Activated naive CD8-positive, alpha-beta T cell treated with anti-CD3 and anti-CD28 coated beads for 36 hours (primary cell): ENCODE measurements around the gene CAMKMT. TPM values are rescaled to one million over a fixed set of nuclear protein-coding genes. Genes with fewer than 3 reads are reported as not detected.

Source experiments
- DNase-seq: peaks from one replicate; pipeline ENCODE4 v3.0.0; 2021
- H3K27ac Mint-ChIP-seq: one replicate; pipeline ENCODE4 v1.8.0; 2022; ENCODE audit warnings: mild to moderate bottlenecking, moderate library complexity, mixed read lengths
- H3K27me3 Mint-ChIP-seq: one replicate; pipeline ENCODE4 v1.8.0; 2022; ENCODE audit warnings: mild to moderate bottlenecking, mixed read lengths
- H3K36me3 Mint-ChIP-seq: one replicate; pipeline ENCODE4 v1.8.0; 2021; ENCODE audit warnings: mild to moderate bottlenecking, mixed read lengths
- H3K4me1 Mint-ChIP-seq: one replicate; pipeline ENCODE4 v1.8.0; 2021; ENCODE audit warnings: mixed read lengths
- H3K4me3 Mint-ChIP-seq: one replicate; pipeline ENCODE4 v1.8.0; 2022; ENCODE audit warnings: mild to moderate bottlenecking, moderate library complexity, mixed read lengths
- H3K9me3 Mint-ChIP-seq: one replicate; pipeline ENCODE4 v1.8.0; 2022; ENCODE audit warnings: mixed read lengths
- total RNA-seq, 2 experiments: library from RNA; stranded (reverse); gene quantifications; one replicate each; pipeline ENCODE4 v1.2.3, GENCODE V29; 2021

The CAMKMT gene
- total RNA-seq, 2 experiments from 2014 or later: 10.0 to 11.8 TPM

- peaks cover 32% of the 10 kb centered on the region for H3K36me3 Mint-ChIP-seq
- no peak for DNase-seq
- H3K27ac Mint-ChIP-seq: no peak overlapping the region
- no peak overlapping the region for H3K4me3 Mint-ChIP-seq
- peaks cover 13% of the 10 kb centered on the region for H3K4me1 Mint-ChIP-seq
- peaks cover 15% of the 10 kb centered on the region for H3K9me3 Mint-ChIP-seq
- no peaks in the 10 kb centered on the region for H3K27me3 Mint-ChIP-seq
Observed at GRCh38 chr2:44388877-44389276, 27.1 kb downstream of the CAMKMT start.

DNA sequence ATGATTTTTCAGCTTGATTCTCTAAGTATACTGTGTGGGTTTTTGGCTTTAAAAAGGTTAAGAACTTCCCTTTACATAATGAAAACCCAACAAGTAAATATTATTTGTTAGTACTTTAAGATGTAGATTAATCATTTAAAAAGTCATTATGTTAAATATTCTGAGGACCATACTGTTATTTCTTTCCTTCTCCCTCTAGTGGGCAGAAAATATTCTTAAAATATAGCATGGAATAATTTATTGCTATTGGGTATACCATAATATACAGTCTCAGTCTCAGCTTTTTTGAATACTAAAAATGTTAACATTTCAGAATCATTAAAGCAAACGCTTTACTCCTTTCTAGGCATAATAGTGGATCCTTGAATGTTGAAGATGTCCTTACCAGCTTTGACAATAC lies 28.1 kb downstream of the CAMKMT start:
- Mint-ChIP-seq H3K4me3 (no peak overlapping the region), H3K27ac (no peak overlapping the region), H3K36me3 (peaks cover 22% of the 10 kb centered on the region), H3K4me1 (peaks cover 11% of the 10 kb centered on the region), H3K27me3 (no peaks in the 10 kb centered on the region), H3K9me3 (peaks cover 9% of the 10 kb centered on the region)
- DNase-seq: no peak

DNA sequence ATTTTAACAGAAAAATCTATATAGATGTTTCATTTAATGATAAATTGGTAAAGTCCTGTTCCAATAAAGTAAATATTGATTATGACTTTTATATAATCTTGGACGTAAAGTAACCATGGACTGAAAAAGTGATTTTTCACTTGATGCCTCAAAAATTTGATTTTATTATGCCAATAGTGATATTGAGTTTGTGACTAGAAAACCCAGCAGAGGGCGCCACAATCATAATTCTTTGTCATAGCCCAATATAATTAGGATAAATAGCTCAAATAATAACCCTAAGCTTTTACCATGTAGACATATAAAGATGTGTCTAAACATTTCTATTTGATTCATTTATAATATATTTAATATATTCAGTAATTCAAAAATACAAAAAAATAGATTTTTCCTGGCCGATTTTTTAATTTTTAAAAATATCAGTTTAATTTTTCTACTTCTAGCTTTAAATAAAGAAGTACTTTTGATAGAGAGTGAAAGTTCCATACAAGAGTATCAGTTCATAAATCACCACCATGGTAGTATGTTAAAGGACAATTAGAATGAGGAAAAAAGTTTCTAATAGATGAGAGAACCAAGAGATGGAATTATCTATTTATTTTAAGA lies 30.7 kb downstream of the CAMKMT start:
- Mint-ChIP-seq H3K36me3 (peaks cover 12% of the 10 kb centered on the region), H3K27me3 (no peaks in the 10 kb centered on the region), H3K9me3 (peaks cover 1% of the 10 kb centered on the region), H3K4me1 (peaks cover 11% of the 10 kb centered on the region), H3K27ac (no peak overlapping the region), H3K4me3 (no peak overlapping the region)
- DNase-seq: peak; percentile 35

DNA sequence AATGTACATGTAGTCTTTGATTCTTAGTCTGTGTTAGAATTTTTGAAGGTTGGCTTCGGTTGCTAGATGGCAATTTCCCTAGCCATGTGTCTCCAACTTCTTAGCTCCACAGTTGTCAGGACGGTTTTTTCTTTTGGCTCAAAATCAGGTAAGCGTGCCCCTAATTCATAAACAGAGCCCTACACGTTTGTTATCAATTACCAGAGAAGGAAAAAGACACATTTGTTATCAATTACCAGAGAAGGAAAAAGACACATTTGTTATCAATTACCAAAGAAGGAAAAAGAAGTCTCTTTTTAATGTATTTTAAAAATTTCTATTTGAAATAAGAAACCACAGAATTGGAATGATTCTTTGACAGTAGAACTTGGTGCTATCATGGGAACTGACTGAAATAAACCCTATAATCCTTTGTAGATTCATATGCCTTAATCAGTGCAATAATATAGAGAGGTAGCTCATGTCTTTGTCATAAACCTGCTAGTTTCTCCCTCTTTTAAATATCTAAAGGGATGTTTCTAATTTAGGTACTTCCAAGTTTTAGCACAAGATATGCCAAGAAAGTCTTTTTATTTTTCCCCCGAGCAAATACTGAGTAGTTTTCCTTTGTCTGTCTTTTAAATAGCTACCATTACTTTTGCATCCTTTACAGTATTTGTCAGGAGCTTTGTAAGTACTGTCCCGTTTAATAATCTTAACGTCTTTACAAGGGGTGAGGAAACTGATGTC lies 35.9 kb downstream of the CAMKMT start:
- no peak overlapping the region for H3K4me3 Mint-ChIP-seq
- H3K27ac Mint-ChIP-seq: no peak overlapping the region
- no peaks in the 10 kb centered on the region for H3K27me3 Mint-ChIP-seq
- H3K36me3 Mint-ChIP-seq: peaks cover 6% of the 10 kb centered on the region
- no peaks in the 10 kb centered on the region for H3K9me3 Mint-ChIP-seq
- peaks cover 9% of the 10 kb centered on the region for H3K4me1 Mint-ChIP-seq
- DNase-seq: no peak

DNA sequence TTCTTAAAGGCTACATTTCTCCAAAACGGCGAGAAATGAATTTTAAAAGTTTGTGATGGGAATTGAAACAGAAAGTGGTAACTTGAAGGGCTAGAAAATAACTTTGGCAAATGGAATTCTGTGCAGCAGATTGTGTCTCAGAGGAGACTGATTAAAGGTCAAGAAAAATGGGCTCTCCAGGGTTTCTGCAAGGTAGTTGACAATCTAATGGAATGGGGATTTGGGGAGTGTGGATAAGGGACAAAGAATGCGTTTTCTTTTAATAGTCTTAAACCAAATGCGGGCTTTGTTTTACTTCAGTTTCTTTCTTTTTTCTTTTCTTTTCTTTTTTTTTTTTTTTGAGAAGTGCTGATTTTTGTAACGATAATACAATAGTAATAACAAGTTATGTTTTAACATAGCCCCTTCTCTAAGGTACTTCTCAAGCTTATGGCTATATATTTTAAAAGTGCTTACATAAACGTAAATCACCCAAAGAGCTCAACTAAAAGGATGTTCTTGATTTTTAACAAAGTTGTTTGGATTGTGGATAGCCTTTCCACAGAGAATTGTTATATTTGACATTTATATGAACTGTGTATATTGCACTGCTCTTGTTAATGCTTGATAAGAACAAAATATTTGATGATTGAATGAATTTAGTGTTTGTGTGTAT lies 36.6 kb downstream of the CAMKMT start:
- Mint-ChIP-seq H3K4me1 (peaks cover 11% of the 10 kb centered on the region), H3K4me3 (no peak overlapping the region), H3K9me3 (no peaks in the 10 kb centered on the region), H3K36me3 (peaks cover 6% of the 10 kb centered on the region), H3K27ac (no peak overlapping the region), H3K27me3 (no peaks in the 10 kb centered on the region)
- no peak for DNase-seq

DNA sequence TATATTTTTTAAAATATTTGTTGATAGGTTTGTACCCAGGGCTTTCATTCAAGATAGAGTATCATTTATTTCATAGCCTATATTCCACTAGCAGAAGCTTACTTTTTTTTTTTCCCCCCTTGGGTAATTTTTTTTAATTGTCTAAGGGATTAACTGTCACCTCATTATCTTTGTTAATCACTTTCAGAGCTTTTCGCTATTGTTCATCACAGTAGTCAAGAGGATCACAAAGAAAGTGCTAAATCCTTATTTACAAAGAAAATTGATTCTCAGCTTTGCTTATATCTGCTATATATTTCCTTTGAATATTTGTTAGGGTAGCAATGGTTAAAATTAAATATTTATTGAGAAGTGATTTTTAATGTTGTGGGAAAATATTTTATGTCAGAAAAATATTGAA lies 59.0 kb downstream of the CAMKMT start:
- DNase-seq: no peak
- Mint-ChIP-seq H3K27ac (no peak overlapping the region), H3K4me3 (no peak overlapping the region), H3K36me3 (peaks cover 18% of the 10 kb centered on the region), H3K9me3 (no peaks in the 10 kb centered on the region), H3K27me3 (no peaks in the 10 kb centered on the region), H3K4me1 (peaks cover 5% of the 10 kb centered on the region)

GRCh38 chr2:44424211-44424610 lies 62.5 kb downstream of the CAMKMT start:
- H3K27ac Mint-ChIP-seq: no peak overlapping the region
- H3K36me3 Mint-ChIP-seq: peaks cover 17% of the 10 kb centered on the region
- no peak for DNase-seq
- no peaks in the 10 kb centered on the region for H3K9me3 Mint-ChIP-seq
- H3K4me1 Mint-ChIP-seq: no peaks in the 10 kb centered on the region
- no peak overlapping the region for H3K4me3 Mint-ChIP-seq
- H3K27me3 Mint-ChIP-seq: no peaks in the 10 kb centered on the region

DNA sequence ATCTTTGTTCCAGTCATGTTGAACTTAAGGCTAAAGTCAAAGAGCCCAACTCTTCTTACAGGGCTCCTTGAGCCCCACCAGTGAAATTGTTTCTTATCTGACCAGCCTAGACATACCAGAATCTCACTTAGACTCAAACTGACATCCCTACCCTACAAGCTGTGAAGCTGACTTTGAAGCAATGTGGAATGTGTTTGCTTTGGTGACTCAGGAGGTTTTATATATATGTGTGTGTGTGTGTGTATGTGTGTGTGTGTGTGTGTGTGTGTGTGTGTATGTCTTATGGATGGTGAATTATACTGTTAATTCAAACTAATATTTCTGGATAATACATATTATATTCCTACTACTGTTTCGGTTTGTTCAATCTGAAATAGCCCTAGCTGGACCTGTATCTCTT lies 67.3 kb downstream of the CAMKMT start:
- H3K4me3 Mint-ChIP-seq: no peak overlapping the region
- no peak for DNase-seq
- no peak overlapping the region for H3K27ac Mint-ChIP-seq
- no peaks in the 10 kb centered on the region for H3K27me3 Mint-ChIP-seq
- peaks cover 10% of the 10 kb centered on the region for H3K36me3 Mint-ChIP-seq
- no peaks in the 10 kb centered on the region for H3K9me3 Mint-ChIP-seq
- H3K4me1 Mint-ChIP-seq: peaks cover 13% of the 10 kb centered on the region

DNA sequence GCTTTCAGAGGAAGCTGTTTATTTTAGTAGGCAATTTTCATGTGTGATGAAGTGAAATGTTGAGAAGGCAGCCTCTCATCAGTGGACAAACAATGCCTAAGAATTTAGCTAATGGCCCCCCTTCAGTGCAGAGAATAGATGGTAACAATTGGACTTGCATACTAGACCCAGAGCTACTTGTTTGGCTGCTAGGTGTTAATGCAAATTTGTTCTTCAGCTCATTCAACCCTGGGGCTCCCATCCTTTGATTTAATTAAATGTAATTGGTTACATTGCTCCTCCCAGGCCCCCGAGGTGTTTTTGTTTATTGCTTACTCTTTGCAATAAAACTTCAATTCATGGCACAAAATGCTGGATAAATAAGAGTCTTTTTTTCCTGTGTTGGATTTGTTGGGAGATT lies 68.6 kb downstream of the CAMKMT start:
- no peak for DNase-seq
- Mint-ChIP-seq H3K36me3 (peaks cover 5% of the 10 kb centered on the region), H3K4me1 (peaks cover 13% of the 10 kb centered on the region), H3K4me3 (no peak overlapping the region), H3K27ac (no peak overlapping the region), H3K9me3 (no peaks in the 10 kb centered on the region), H3K27me3 (no peaks in the 10 kb centered on the region)

GRCh38 chr2:44433895-44434294 lies 72.1 kb downstream of the CAMKMT start:
- Mint-ChIP-seq H3K36me3 (peaks cover 8% of the 10 kb centered on the region), H3K9me3 (no peaks in the 10 kb centered on the region), H3K4me3 (no peak overlapping the region), H3K27ac (no peak overlapping the region), H3K4me1 (peaks cover 13% of the 10 kb centered on the region), H3K27me3 (no peaks in the 10 kb centered on the region)
- no peak for DNase-seq

DNA sequence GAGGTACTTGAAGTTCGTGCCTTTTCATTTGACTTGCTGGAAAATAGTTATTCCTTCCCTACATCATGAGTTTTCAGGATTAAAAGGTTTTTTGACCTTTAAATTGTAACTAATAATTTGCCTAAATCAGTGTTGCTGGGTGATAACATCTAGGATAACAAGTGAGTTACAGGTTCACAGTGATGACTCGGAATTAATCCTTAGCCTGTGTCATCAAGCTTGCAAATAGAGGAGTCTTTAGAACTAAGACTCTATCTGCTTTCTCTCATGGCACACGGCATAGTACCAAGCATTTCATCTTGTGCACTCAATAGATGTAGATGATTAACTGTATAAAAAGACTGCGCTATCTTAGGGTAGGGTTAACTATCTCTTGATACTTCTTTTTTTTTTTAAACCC lies 79.5 kb downstream of the CAMKMT start:
- Mint-ChIP-seq H3K9me3 (no peaks in the 10 kb centered on the region), H3K4me1 (no peaks in the 10 kb centered on the region), H3K36me3 (peaks cover 39% of the 10 kb centered on the region), H3K27ac (no peak overlapping the region), H3K4me3 (no peak overlapping the region), H3K27me3 (no peaks in the 10 kb centered on the region)
- DNase-seq: no peak

- Mint-ChIP-seq H3K4me1 (peaks cover 2% of the 10 kb centered on the region), H3K9me3 (no peaks in the 10 kb centered on the region), H3K27ac (no peak overlapping the region), H3K4me3 (no peak overlapping the region), H3K27me3 (no peaks in the 10 kb centered on the region), H3K36me3 (peaks cover 43% of the 10 kb centered on the region)
- no peak for DNase-seq
Observed at GRCh38 chr2:44442019-44442418, 80.3 kb downstream of the CAMKMT start.

DNA sequence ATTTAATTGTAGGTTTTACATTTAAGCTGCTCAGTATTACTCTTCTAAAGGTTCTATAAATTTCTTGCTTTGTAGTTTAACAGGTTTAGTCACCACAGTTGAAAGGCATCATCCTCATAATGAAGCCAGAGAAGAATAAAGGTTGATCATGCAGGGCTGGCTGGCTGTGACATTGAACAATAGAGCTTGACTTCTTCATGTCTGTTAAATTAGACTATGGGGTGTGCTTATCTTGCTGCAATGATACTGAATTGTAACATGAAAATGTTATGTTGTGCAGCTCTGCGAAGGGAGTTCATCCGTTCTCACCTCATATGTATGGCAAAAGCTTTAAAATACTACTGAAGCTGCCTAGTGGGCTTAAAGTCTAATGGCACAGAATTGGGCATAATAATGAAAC lies 81.8 kb downstream of the CAMKMT start:
- no peak for DNase-seq
- Mint-ChIP-seq H3K4me1 (peaks cover 2% of the 10 kb centered on the region), H3K27me3 (no peaks in the 10 kb centered on the region), H3K9me3 (no peaks in the 10 kb centered on the region), H3K36me3 (peaks cover 43% of the 10 kb centered on the region), H3K4me3 (no peak overlapping the region), H3K27ac (no peak overlapping the region)

- H3K4me1 Mint-ChIP-seq: peaks cover 2% of the 10 kb centered on the region
- no peak overlapping the region for H3K4me3 Mint-ChIP-seq
- no peak for DNase-seq
- no peaks in the 10 kb centered on the region for H3K9me3 Mint-ChIP-seq
- H3K27me3 Mint-ChIP-seq: no peaks in the 10 kb centered on the region
- H3K27ac Mint-ChIP-seq: no peak overlapping the region
- H3K36me3 Mint-ChIP-seq: peaks cover 34% of the 10 kb centered on the region
Observed at GRCh38 chr2:44444881-44445280, 83.1 kb downstream of the CAMKMT start.

DNA sequence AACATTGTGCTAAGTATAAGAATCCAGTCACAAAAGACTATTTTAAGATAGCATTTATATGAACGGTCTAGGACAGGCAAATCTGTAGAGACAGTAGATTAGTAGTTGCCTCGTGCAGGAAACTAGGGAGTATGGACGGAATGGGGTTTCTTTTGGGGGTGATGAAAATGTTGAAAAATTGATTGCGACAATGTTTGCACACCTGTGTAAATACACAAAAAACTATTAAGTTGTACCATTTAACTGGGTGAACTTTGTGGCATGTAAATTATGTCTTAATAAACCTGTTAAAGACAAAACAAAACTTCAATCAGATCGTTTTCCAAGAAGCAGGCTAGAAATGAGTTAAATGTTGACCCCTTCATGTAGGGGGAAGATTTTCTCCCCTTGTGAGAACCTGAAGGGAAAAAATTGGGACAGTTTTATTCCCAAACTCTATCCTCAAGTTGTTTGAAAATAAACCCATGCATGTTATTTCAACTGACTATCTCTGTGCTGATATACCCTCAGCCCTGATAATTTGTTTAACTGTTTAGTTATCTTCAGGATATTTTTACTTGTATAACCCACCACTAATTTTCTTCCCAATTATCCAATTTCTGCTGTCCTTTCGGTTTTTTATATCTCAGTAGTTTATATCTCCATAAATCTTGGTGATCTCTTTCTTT lies 87.2 kb downstream of the CAMKMT start:
- Mint-ChIP-seq H3K9me3 (no peaks in the 10 kb centered on the region), H3K4me1 (peaks cover 2% of the 10 kb centered on the region), H3K4me3 (no peak overlapping the region), H3K36me3 (peaks cover 22% of the 10 kb centered on the region), H3K27ac (no peak overlapping the region), H3K27me3 (no peaks in the 10 kb centered on the region)
- no peak for DNase-seq
